Measurements from ENCODE around the gene STAC3. TPM values are rescaled to one million over a fixed set of nuclear protein-coding genes. Genes with fewer than 3 reads are reported as not detected.

Gene STAC3
- total RNA-seq, 2 donors from 2014 or later = 4.8 to 20.9 TPM

- TF ChIP-seq CTCF (IDR thresholded peaks at IDR 0.05) = no peak
- TF ChIP-seq POLR2A (IDR thresholded peaks at IDR 0.05) = peak; percentile 43
- TF ChIP-seq POLR2AphosphoS5 (IDR thresholded peaks at IDR 0.05) = peak; percentile 95
- Histone ChIP-seq H3K4me3 (peak within 1 kb of the TSS; percentile 43 to 56), H3K36me3 (no peaks in the 10 kb centered on the region), H3K4me1 (replicated peaks) (peaks cover 9% of the 10 kb centered on the region), H3K9me3 (no peaks in the 10 kb centered on the region), H3K27ac (peak within 1 kb of the TSS in 1 of 2 donors; percentile 53), H3K27me3 (replicated peaks; ENCODE audit: insufficient read depth) (peaks cover 7% of the 10 kb centered on the region)
- intact Hi-C loops (cut with DNase I) = no loop called here
- peak; percentile 91 for DNase-seq (ENCODE audit: low spot score)
- WGBS = under 1% methylated on average over 38 of the region's 42 CpGs
Observed at GRCh38 chr12:57229634-57230380, 21.2 kb downstream of the STAC3 start, which contains the start of gene SHMT2. SHMT2 (plus strand) TSS chr12:57229711; CDS start chr12:57229779, 68 bp downstream.

GRCh38 chr12:57229046-57229633, 21.8 kb downstream of the STAC3 start:
- intact Hi-C loops (cut with DNase I) = no loop called here
- Histone ChIP-seq H3K9me3 (no peaks in the 10 kb centered on the region), H3K36me3 (no peaks in the 10 kb centered on the region), H3K27ac (no peak overlapping the region), H3K4me1 (replicated peaks) (peaks cover 9% of the 10 kb centered on the region), H3K27me3 (replicated peaks; ENCODE audit: insufficient read depth) (peaks cover 7% of the 10 kb centered on the region), H3K4me3 (peak overlapping the region; percentile 43 to 56)
- no peak for TF ChIP-seq POLR2AphosphoS5 (IDR thresholded peaks at IDR 0.05)
- peak in 2 of 4 experiments; percentile 41 to 52 for TF ChIP-seq CTCF (IDR thresholded peaks at IDR 0.05)
- DNase-seq (ENCODE audit: low spot score) = no peak
- WGBS = 21% methylated on average over 9 of the region's 9 CpGs

GRCh38 chr12:57227315-57228115, 23.5 kb downstream of the STAC3 start:
- no peaks in the 10 kb centered on the region for H3K36me3 ChIP-seq
- H3K27me3 ChIP-seq (replicated peaks; ENCODE audit: insufficient read depth) = peaks cover 7% of the 10 kb centered on the region
- no peak overlapping the region for H3K27ac ChIP-seq
- H3K9me3 ChIP-seq = no peaks in the 10 kb centered on the region
- H3K4me1 ChIP-seq (replicated peaks) = peaks cover 9% of the 10 kb centered on the region
- TF ChIP-seq POLR2A (IDR thresholded peaks at IDR 0.05) = no peak
- no peak for TF ChIP-seq POLR2AphosphoS5 (IDR thresholded peaks at IDR 0.05)
- TF ChIP-seq CTCF (IDR thresholded peaks at IDR 0.05) = no peak
- no peak for DNase-seq (ENCODE audit: low spot score)
- WGBS = 60% methylated on average over 8 of the region's 8 CpGs
- intact Hi-C loops (cut with DNase I) = no loop called here
- H3K4me3 ChIP-seq = no peak overlapping the region

GRCh38 chr12:57226588-57227314, 24.2 kb downstream of the STAC3 start:
- DNase-seq (ENCODE audit: low spot score) = no peak
- peaks cover 7% of the 10 kb centered on the region for H3K27me3 ChIP-seq (replicated peaks; ENCODE audit: insufficient read depth)
- H3K4me1 ChIP-seq (replicated peaks) = peaks cover 9% of the 10 kb centered on the region
- H3K9me3 ChIP-seq = no peaks in the 10 kb centered on the region
- TF ChIP-seq POLR2A (IDR thresholded peaks at IDR 0.05) = no peak
- no peak for TF ChIP-seq POLR2AphosphoS5 (IDR thresholded peaks at IDR 0.05)
- TF ChIP-seq CTCF (IDR thresholded peaks at IDR 0.05) = no peak
- intact Hi-C loops (cut with DNase I) = no loop called here
- no peak overlapping the region for H3K27ac ChIP-seq
- WGBS = 25% methylated on average over 35 of the region's 35 CpGs
- no peak overlapping the region for H3K4me3 ChIP-seq
- no peaks in the 10 kb centered on the region for H3K36me3 ChIP-seq

All from prostate gland (tissue), 2 donors.